Osteoblast (primary cell): ENCODE data around the gene CAMK2B. TPM values are rescaled to one million over a fixed set of nuclear protein-coding genes. Genes with fewer than 3 reads are reported as not detected.

ENCODE experiments used
- DNase-seq: peaks from one replicate; pipeline ENCODE4 v3.0.0; 2011; ENCODE audit warnings: low spot score, mixed read lengths; ENCODE audit not compliant: insufficient read length; ENCODE audit errors: missing footprints
- H2AFZ ChIP-seq: 2 replicates; pipeline ENCODE4 v1.6.0; 2011; ENCODE audit warnings: mild to moderate bottlenecking, low read length
- H3K27ac ChIP-seq: 2 replicates; pipeline ENCODE4 v1.5.1; 2011; ENCODE audit warnings: mild to moderate bottlenecking, low read depth, low read length, moderate library complexity
- H3K27me3 ChIP-seq: 2 replicates; pipeline ENCODE4 v1.6.0; 2012; ENCODE audit warnings: mild to moderate bottlenecking, control low read depth, inconsistent platforms, low read length, moderate library complexity; ENCODE audit not compliant: insufficient read depth
- H3K36me3 ChIP-seq: 2 replicates; pipeline ENCODE4 v1.5.1; 2011; ENCODE audit warnings: mild to moderate bottlenecking, low read length, control low read depth, moderate library complexity; ENCODE audit not compliant: insufficient read depth
- H3K4me1 ChIP-seq: 2 replicates; pipeline ENCODE4 v1.5.1; 2011; ENCODE audit warnings: mild to moderate bottlenecking, low read length, control low read depth, moderate library complexity; ENCODE audit not compliant: insufficient read depth
- H3K4me2 ChIP-seq: 2 replicates; pipeline ENCODE4 v1.6.0; 2011; ENCODE audit warnings: mild to moderate bottlenecking, low read length; ENCODE audit not compliant: insufficient read depth
- H3K4me3 ChIP-seq: fragments of 200-600 bp; sonication (generic); 3 replicates; pipeline ENCODE4 v1.5.1; 2012; ENCODE audit warnings: mild to moderate bottlenecking, low read length, inconsistent platforms; ENCODE audit not compliant: insufficient read depth
- H3K79me2 ChIP-seq: 2 replicates; pipeline ENCODE4 v1.6.0; 2012; ENCODE audit warnings: mild to moderate bottlenecking, low read length, control low read depth, inconsistent platforms; ENCODE audit not compliant: insufficient read depth
- H3K9me3 ChIP-seq: 2 replicates; pipeline ENCODE4 v1.5.1; 2011; ENCODE audit warnings: low read depth, low read length, control low read depth
- H4K20me1 ChIP-seq: 2 replicates; pipeline ENCODE4 v1.6.0; 2012; ENCODE audit warnings: mild to moderate bottlenecking, low read length, control low read depth; ENCODE audit not compliant: insufficient read depth
- CTCF ChIP-seq: IDR thresholded peaks from 2 replicates; pipeline ENCODE4 v1.5.1; 2011; ENCODE audit warnings: mild to moderate bottlenecking, low read depth, low read length, moderate library complexity; ENCODE audit errors: extremely low read depth
- total RNA-seq: library from RNA; depleted of rRNA; stranded (reverse); fragments of >200 nt; gene quantifications from 2 replicates; pipeline ENCODE4 v1.2.3, GENCODE V29; 2012

Gene CAMK2B
- total RNA-seq, 1 donor, result not detected

GRCh38 chr7:44353668-44354067, 28.3 kb upstream of the CAMK2B start:
- Histone ChIP-seq H4K20me1 (no peaks in the 10 kb centered on the region), H3K4me1 (no peaks in the 10 kb centered on the region), H3K4me3 (no peak overlapping the region), H2AFZ (no peak overlapping the region), H3K27me3 (no peaks in the 10 kb centered on the region), H3K79me2 (no peaks in the 10 kb centered on the region), H3K36me3 (no peaks in the 10 kb centered on the region), H3K9me3 (no peaks in the 10 kb centered on the region), H3K4me2 (no peak overlapping the region), H3K27ac (no peak overlapping the region)
- no peak for DNase-seq
- no peak for TF ChIP-seq CTCF

- no peaks in the 10 kb centered on the region for H3K9me3 ChIP-seq
- no peaks in the 10 kb centered on the region for H3K4me1 ChIP-seq
- H3K79me2 ChIP-seq, result no peaks in the 10 kb centered on the region
- no peak overlapping the region for H2AFZ ChIP-seq
- DNase-seq, result no peak
- peaks cover 14% of the 10 kb centered on the region for H3K27me3 ChIP-seq
- TF ChIP-seq CTCF, result no peak
- H3K36me3 ChIP-seq, result no peaks in the 10 kb centered on the region
- no peaks in the 10 kb centered on the region for H4K20me1 ChIP-seq
- no peak overlapping the region for H3K4me3 ChIP-seq
- no peak overlapping the region for H3K4me2 ChIP-seq
- H3K27ac ChIP-seq, result no peak overlapping the region
These were observed 23.7 kb upstream of the CAMK2B start for GRCh38 chr7:44348851-44349781.

- no peak for DNase-seq
- Histone ChIP-seq H3K4me2 (no peak overlapping the region), H4K20me1 (no peaks in the 10 kb centered on the region), H3K27ac (no peak overlapping the region), H3K36me3 (no peaks in the 10 kb centered on the region), H3K9me3 (no peaks in the 10 kb centered on the region), H3K4me3 (no peak overlapping the region), H3K79me2 (no peaks in the 10 kb centered on the region), H2AFZ (no peak overlapping the region), H3K27me3 (peaks cover 14% of the 10 kb centered on the region), H3K4me1 (no peaks in the 10 kb centered on the region)
- peak; percentile 55 for TF ChIP-seq CTCF
These were observed 22.9 kb upstream of the CAMK2B start for GRCh38 chr7:44348300-44348699.

- DNase-seq, result no peak
- Histone ChIP-seq H4K20me1 (no peaks in the 10 kb centered on the region), H2AFZ (no peak overlapping the region), H3K27ac (no peak overlapping the region), H3K4me3 (no peak overlapping the region), H3K79me2 (no peaks in the 10 kb centered on the region), H3K4me1 (no peaks in the 10 kb centered on the region), H3K27me3 (peaks cover 14% of the 10 kb centered on the region), H3K9me3 (no peaks in the 10 kb centered on the region), H3K4me2 (no peak overlapping the region), H3K36me3 (no peaks in the 10 kb centered on the region)
- no peak for TF ChIP-seq CTCF
These were observed 22.2 kb upstream of the CAMK2B start for GRCh38 chr7:44347546-44348114.
